PC-9 (cell line): ENCODE results near the gene ABR.
"Not testable (repeated sequence)": the region's sequence is repeated elsewhere in the genome, so short reads cannot be mapped to it uniquely, and the experiment has no call there.

Experiments used
- CTCF ChIP-seq: fragments of 200-600 bp; sonication (generic); conservative IDR thresholded peaks from 2 replicates; pipeline ENCODE4 v1.6.1; 2017; ENCODE audit warnings: mixed run types, antibody characterized with exemption, mild to moderate bottlenecking, moderate library complexity
- EZH2 ChIP-seq: fragments of 200-600 bp; sonication (generic); IDR thresholded peaks from 2 replicates; pipeline ENCODE4 v1.8.0; 2017; ENCODE audit warnings: antibody characterized with exemption, low read depth

DNA sequence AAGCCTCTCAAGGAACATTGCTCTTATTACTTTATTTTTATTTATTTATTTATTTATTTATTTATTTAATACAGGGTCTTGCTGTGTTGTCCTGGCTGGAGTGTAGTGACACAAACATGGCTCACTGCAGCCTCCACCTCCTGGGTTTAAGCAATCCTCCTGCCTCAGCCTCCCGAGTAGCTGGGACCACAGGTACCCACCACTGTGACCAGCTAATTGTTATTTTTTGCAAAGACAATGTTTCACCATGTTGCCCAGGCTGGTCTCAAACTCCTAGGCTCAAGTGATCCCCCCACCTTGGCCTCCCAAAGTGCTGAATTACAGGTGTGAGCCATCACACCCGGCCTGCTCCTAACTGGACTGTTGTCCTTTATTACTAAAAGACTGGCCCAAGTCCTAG, 205.0 kb downstream of the ABR start:
- TF ChIP-seq EZH2, CTCF: not testable (repeated sequence)
